PFSK-1 (cell line): ENCODE results near the gene KLF8.

Experiments
- FOXP2 ChIP-seq: optimal IDR thresholded peaks from 2 replicates; pipeline ENCODE3; 2011; ENCODE audit warnings: borderline replicate concordance, control low read depth, inconsistent platforms; ENCODE audit not compliant: insufficient read depth; ENCODE audit errors: extremely low read length, extremely low read depth
- POLR2AphosphoS5 ChIP-seq: IDR thresholded peaks from 2 replicates; pipeline ENCODE4 v1.6.1; 2012; ENCODE audit warnings: low read depth, mild to moderate bottlenecking, control low read depth, low read length, moderate library complexity
- REST ChIP-seq, 2 experiments: IDR thresholded peaks; 2 replicates each; pipeline versions ENCODE4 v1.6.1 to v1.8.0; 2011 to 2012; ENCODE audit warnings: low read depth in 2 of 2, low read length in 2 of 2, control low read depth in 1 of 2, inconsistent platforms in 1 of 2, mild to moderate bottlenecking in 1 of 2, moderate library complexity in 1 of 2; ENCODE audit not compliant: insufficient read depth in 1 of 2
- SIN3A ChIP-seq: IDR thresholded peaks from 2 replicates; pipeline ENCODE4 v1.6.1; 2012; ENCODE audit warnings: mild to moderate bottlenecking, low read length, moderate library complexity, borderline replicate concordance; ENCODE audit not compliant: insufficient read depth
- TAF1 ChIP-seq: IDR thresholded peaks from 2 replicates; pipeline ENCODE4 v1.6.1; 2012; ENCODE audit warnings: low read length, control low read depth, borderline replicate concordance; ENCODE audit not compliant: insufficient read depth

The KLF8 gene

GRCh38 chrX:56233682-56234081, 1.5 kb downstream of the KLF8 start:
- TF ChIP-seq SIN3A (no peak), TAF1 (no peak), REST (IDR thresholded peaks at IDR 0.05; ENCODE audit: insufficient read depth in 1 of 2, low read depth in 2 of 2, low read length in 2 of 2) (no peak), POLR2AphosphoS5 (no peak), FOXP2 (no peak)

- no peak for TF ChIP-seq SIN3A
- no peak for TF ChIP-seq TAF1
- no peak for TF ChIP-seq REST (IDR thresholded peaks at IDR 0.05; ENCODE audit: insufficient read depth in 1 of 2, low read depth in 2 of 2, low read length in 2 of 2)
- TF ChIP-seq FOXP2 = no peak
- TF ChIP-seq POLR2AphosphoS5 = no peak
Measured at GRCh38 chrX:56248492-56248891, 16.3 kb downstream of the KLF8 start.

- TF ChIP-seq POLR2AphosphoS5 = no peak
- TF ChIP-seq FOXP2 = no peak
- no peak for TF ChIP-seq TAF1
- no peak for TF ChIP-seq SIN3A
- TF ChIP-seq REST (IDR thresholded peaks at IDR 0.05; ENCODE audit: insufficient read depth in 1 of 2, low read depth in 2 of 2, low read length in 2 of 2) = no peak
Measured at GRCh38 chrX:56253832-56254703, 21.9 kb downstream of the KLF8 start.

GRCh38 chrX:56268888-56269287, 36.7 kb downstream of the KLF8 start:
- no peak for TF ChIP-seq TAF1
- TF ChIP-seq REST (IDR thresholded peaks at IDR 0.05; ENCODE audit: insufficient read depth in 1 of 2, low read depth in 2 of 2, low read length in 2 of 2) = no peak
- no peak for TF ChIP-seq POLR2AphosphoS5
- TF ChIP-seq SIN3A = no peak
- no peak for TF ChIP-seq FOXP2

DNA sequence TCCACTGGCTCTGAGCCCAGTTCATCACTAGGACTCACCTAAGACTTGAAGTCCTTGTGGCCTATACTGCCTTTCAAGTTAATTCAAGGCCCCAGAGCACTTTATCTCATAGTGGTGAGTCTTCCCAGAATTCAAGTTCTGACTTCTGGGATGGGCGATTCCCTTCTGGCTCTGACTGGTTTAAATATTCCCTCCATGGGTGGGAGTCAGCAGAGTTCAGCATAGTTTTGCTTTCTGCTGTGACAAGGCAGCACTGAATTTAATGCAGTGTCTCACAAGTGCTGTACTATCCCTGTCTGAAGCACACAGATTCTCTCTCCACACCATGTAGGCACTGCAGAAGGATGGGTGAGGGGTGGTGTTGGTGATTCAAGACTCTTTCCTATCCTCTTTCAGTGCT, 46.5 kb downstream of the KLF8 start:
- TF ChIP-seq SIN3A (no peak), FOXP2 (no peak), REST (IDR thresholded peaks at IDR 0.05; ENCODE audit: insufficient read depth in 1 of 2, low read depth in 2 of 2, low read length in 2 of 2) (no peak), TAF1 (no peak), POLR2AphosphoS5 (no peak)
